H7 (cell line): ENCODE measurements around the gene CEP170B. TPM values are rescaled to one million over a fixed set of nuclear protein-coding genes. Genes with fewer than 3 reads are reported as not detected.

Source experiments
- DNase-seq: peaks from one replicate; pipeline ENCODE4 v3.0.0; 2012
- H3K27me3 ChIP-seq: 2 replicates; pipeline ENCODE4 v1.6.0; 2011; ENCODE audit warnings: mild to moderate bottlenecking, low read length; ENCODE audit not compliant: control insufficient read depth, insufficient read depth
- H3K36me3 ChIP-seq: replicated peaks from 2 replicates; pipeline ENCODE4 v1.5.1; 2011; ENCODE audit warnings: low read length; ENCODE audit not compliant: control insufficient read depth, insufficient read depth
- H3K4me3 ChIP-seq: 2 replicates; pipeline ENCODE4 v1.5.1; 2011; ENCODE audit warnings: low read depth, mild to moderate bottlenecking, control low read depth, low read length, moderate library complexity; ENCODE audit not compliant: insufficient read depth
- total RNA-seq: library from RNA; depleted of rRNA; stranded (reverse); fragments of >200 nt; shearing (Covaris generic); gene quantifications from 2 replicates; pipeline ENCODE4 v1.2.3, GENCODE V29; 2014

Gene CEP170B
- total RNA-seq, 1 experiment from 2014 or later = 20.8 TPM

DNA sequence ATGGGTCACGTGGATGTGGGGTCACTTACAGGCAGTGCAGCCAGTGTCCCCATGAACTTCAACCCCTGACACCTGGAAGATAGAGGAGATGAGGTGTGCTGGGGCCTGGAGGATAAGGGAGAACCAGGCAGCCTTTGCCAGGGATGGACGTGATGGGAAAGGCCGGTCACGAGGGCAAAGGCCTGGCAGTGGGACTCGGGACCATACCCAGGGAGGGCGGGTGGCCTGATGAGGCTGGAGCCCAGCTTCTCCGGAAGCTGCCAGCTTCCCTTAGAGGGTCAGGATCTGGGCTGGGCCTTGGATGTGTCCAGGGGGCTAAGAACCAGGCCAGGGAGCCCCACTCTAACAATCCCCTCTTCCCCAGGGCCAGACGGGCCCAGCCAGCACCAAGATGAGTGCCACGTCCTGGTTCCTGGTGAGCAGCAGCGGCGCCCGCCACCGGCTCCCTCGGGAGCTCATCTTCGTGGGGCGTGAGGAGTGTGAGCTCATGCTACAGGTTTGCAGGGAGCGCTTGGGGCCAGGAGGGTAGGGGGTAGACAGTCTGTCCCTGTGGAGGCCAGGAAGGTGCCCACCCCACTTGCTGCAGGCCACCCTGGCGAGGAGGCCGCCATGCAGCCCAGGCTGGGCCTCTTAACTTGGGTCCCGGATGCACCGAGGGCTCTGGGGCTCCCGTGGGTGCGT, 3.1 kb downstream of the CEP170B start:
- DNase-seq = peak; percentile 28
- Histone ChIP-seq H3K27me3 (peaks cover 11% of the 10 kb centered on the region; the same call in 1 of the 2 replicates), H3K4me3 (no peak overlapping the region), H3K36me3 (no peaks in the 10 kb centered on the region)

DNA sequence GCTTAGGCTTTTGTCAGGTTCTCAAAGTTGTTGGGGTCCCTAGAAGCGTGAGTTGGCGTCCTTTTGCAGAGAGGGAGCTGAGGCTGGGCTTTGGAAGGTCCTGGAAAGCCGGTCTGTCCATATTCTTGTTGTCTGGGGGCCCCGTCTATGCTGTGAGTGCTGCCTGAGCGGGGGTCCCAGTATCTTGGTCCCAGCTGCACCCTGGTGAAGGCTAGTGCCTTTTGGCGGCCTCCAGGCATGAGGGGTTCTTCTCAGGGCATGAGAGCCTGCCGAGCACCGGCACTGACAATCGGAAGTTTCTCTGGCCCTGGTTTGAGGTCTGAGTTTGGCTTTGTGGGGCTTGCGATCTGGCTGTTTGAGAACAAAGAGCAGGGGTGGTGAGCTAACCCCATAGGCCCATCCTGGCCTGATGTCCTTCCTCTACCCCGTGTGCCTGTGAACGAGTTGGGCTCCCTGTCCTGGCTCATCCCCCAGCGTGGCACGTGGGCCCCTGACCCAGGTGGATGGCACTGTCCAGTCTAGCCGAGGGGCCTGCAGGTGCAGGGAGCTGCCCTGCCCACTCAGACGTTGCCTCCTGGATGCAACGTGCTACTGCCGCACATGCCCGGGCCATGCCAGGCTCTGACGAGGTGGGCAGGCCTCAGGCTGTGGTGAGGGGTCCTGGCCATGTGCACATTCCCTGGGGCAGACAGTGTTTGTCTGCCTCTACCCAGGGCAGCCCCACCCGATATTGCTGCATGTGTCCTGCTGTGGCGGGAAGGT, 3.9 kb downstream of the CEP170B start:
- DNase-seq = peak; percentile 28
- Histone ChIP-seq H3K4me3 (no peak overlapping the region), H3K27me3 (peaks cover 6% of the 10 kb centered on the region; the same call in 1 of the 2 replicates), H3K36me3 (no peaks in the 10 kb centered on the region)

DNA sequence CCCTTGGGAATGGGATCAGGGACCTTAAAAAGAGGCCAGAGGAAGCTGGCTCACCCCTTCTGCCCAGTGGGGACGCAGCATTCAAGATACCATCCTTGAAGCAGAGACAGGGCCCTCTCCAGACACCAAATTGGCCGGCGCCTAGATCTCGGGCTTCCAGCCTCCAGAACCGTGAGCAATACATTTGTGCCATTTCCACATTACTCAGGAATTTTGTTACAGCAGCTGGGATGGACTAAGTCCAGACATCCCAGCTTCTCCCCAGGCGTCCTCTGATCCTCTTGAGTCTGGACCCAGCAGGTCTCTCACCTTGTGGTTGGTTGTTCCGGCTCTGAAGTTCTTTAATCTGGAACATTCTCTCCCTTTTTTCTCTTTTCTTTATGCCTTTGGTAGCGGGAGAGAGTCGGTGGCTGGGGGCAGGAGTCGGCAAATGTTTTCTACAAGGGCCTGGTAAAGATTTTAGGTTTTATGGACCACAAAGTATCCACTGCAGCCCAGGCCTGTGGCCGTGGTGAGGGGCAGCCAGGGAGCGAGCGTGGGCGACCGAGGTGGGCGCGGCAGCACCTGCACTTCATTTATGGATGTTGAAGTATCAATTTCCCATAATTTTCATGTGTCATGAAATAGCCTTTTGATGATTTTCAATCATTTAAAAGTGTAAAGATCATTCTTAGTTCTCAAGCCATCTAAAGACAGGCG, 4.8 kb downstream of the CEP170B start:
- H3K4me3 ChIP-seq = no peak overlapping the region
- no peaks in the 10 kb centered on the region for H3K36me3 ChIP-seq
- peak; percentile 38 for DNase-seq
- no peaks in the 10 kb centered on the region for H3K27me3 ChIP-seq

DNA sequence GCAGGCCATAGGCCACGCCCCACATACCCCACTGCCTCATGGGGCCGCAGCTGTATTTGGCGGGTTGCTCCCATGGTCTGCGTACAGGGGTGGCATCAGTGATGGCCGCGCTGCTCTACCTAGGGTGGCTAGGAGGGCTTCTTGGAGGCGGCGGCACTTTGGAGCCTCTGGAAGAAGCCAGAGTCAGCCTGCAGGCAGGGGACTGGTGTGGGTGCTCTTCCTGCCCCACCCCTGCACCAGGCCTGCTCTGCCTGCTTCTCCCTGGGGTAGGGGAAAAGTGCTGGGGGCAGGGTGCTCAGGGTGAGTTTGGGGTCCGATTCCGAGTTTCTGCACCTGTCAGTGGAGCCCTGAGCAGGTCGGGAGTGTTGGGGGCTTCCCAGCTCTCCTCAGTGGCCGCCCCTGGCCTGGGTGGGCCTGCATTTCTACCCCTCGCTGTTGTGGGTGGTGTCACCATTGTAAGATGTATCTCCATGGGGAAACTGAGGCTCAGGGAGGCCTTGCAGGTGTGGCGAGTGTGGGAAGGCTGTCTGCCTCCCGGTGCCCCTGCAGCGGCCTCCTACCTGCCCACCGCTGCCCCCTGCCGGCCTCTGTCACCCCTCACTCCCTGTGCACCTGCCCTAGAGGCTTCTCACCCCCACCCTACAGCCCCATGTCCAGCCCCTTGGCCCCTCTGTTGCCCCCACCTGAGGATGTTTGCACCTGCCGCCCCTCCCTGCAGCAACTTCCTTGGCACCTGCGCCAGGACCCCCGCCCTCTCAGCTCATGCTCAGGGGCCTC, 5.5 kb downstream of the CEP170B start:
- no peak overlapping the region for H3K4me3 ChIP-seq
- H3K36me3 ChIP-seq = no peaks in the 10 kb centered on the region
- H3K27me3 ChIP-seq = no peaks in the 10 kb centered on the region
- peak; percentile 92 for DNase-seq

DNA sequence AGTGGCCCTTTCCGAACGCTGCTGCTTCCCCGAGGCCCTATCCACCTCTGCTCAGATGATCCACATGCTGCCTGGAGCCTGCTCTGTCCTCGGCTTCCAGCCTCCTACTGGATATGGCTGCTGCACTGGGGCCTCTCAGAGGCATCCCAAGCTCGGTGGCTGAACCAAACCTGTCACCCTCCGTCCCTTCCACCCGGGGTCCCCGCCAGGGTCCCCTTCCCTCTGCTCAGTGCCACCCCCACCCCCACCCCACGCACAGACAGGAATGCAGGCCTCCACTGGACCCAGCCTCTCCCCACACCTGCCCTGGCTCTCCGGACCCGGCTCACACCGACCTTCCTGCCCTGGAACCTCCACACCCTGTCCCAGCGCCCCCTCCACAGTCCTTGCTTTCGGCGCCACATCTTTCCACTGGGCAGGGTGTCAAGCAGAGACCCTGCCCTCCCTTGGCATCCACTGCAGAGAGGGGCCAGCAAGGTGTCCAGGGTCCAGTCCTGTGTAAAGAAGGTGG, 6.1 kb downstream of the CEP170B start:
- Histone ChIP-seq H3K27me3 (no peaks in the 10 kb centered on the region), H3K4me3 (no peak overlapping the region), H3K36me3 (no peaks in the 10 kb centered on the region)
- DNase-seq = no peak

DNA sequence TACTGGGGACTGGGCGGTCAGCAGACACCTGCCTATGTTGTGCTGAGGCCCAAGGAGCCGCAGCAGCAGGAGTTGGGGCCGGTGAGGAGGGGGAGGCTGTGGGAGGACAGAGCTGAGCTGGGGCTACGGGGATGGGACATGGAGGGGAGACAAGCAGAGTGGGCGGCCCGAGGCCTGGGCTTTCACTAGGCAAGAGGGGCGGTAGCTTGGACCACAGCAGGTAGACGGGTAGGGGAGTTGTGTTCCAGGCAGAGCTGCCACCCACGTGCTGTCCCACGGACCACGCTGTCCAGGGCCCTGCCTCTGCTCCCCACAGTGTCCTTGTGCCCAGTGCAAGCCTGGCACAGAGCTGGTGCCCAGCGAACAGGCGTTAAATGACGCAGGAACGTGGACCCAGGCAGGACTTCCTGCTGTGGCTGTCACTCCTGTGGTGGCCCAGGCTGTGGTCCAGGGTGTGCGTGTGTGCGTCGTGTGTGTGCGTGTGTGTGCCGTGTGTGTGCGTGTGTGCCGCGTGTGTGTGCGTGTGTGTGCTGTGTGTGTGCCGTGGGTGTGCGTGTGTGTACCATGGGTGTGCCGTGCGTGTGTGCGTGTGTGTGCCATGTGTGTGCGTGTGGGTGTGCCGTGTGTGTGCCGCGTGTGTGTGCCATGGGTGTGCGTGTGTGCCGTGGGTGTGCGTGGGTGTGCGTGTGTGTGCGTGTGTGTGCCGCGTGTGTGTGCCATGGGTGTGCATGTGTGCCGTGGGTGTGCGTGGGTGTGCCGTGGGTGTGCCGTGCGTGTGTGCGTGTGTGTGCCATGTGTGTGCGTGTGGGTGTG, 6.8 kb downstream of the CEP170B start:
- H3K36me3 ChIP-seq = no peaks in the 10 kb centered on the region
- peak; percentile 51 for DNase-seq
- H3K27me3 ChIP-seq = no peaks in the 10 kb centered on the region
- no peak overlapping the region for H3K4me3 ChIP-seq

DNA sequence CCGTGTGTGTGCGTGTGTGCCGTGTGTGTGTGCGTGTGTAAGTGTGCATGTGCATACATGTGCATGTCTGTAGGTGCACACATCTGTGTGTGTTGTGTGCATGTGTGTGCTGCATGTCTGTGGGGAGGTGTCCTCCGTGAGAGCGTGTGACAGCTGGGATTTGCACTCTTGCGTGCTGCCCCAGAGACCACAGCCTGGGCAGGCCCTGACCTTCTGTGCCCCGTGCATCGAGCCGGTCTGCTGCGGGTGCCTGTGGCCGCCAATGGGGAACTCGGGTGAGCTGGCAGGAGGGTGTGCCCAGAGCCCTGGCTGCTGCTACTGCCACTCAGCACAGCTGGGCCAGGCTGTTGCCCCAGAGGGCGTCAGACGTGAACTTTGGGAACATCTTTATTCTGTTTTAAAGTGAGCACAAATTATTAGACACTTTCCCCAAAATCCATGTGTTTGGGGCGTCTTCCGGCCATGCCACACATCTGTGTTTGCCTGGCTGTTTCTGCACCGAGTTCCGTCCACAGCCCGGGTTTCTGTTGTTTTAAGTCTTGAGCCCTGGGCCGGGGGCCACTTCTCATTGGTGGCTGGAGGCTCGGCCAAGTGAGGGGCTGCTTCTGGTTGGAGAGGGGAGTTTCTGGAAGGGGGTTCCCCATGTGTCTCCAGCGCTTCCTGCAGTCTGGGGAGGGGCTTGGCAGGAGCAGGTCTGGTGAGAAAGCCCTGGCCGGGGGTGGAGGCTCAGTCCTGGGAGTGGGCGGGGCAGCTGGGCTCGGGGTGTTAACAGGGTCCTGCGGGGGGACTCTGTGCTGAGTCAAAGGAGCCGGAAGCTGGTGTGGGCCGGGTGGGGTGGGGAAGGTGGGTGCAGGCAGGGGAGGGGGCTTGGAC, 7.6 kb downstream of the CEP170B start:
- peak; percentile 92 for DNase-seq
- no peak overlapping the region for H3K4me3 ChIP-seq
- no peaks in the 10 kb centered on the region for H3K36me3 ChIP-seq
- no peaks in the 10 kb centered on the region for H3K27me3 ChIP-seq

DNA sequence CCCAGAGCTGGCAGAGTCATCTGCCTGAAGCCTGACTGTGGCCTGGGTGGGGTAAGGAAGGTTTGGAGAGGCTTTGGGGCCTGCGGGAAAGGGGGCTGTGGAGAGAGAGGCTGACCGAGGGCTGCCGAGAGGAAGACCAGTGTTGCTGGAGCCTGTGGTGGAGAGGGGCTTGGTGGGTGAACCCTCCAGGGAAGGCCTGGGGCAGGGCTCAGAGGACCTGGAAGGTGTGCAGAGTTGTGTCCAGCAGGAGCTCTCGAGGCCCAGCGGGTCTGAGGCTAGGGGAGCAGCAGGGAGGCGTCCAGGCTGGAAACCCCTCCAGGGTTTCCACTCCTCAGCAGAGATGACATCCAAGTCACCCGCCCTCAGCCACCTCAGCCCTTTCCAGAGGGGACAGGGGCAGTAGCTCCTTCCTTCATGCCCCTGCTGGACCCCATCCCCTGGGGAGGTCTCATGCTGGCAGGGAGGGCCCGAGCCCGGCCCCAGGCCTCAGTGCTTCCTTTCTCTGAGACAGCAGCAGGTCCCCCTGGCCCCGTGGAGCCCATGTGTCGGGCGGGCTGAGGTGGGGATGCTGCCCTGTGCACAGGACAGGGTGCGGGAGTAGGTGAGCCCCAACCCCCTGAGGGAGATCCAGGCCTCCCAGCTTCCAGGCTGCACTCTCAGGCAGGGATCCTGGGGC, 8.4 kb downstream of the CEP170B start:
- H3K27me3 ChIP-seq = no peaks in the 10 kb centered on the region
- no peak overlapping the region for H3K4me3 ChIP-seq
- DNase-seq = no peak
- H3K36me3 ChIP-seq = no peaks in the 10 kb centered on the region

DNA sequence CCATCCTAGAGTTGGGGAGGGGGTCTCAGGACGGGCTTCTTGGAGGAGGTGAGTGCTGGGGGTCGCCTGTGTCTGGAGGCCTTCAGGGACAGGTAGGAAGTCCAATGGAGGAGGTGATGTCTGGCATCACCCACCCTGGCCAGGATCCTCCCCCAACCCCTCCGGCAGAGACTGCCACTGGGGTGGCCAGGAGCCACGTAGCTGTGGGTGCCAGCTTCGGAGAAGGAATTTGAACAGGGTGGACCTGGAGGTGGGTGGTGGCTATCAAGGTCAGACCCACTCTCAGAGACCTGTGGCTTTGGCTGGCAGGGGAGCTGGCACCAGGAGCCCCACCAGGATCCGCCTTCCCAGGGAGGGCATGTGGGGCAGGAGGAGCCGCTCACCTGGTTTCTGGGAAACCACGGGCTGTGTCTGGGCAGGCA, 9.1 kb downstream of the CEP170B start:
- Histone ChIP-seq H3K36me3 (no peaks in the 10 kb centered on the region), H3K27me3 (no peaks in the 10 kb centered on the region), H3K4me3 (no peak overlapping the region)
- no peak for DNase-seq

DNA sequence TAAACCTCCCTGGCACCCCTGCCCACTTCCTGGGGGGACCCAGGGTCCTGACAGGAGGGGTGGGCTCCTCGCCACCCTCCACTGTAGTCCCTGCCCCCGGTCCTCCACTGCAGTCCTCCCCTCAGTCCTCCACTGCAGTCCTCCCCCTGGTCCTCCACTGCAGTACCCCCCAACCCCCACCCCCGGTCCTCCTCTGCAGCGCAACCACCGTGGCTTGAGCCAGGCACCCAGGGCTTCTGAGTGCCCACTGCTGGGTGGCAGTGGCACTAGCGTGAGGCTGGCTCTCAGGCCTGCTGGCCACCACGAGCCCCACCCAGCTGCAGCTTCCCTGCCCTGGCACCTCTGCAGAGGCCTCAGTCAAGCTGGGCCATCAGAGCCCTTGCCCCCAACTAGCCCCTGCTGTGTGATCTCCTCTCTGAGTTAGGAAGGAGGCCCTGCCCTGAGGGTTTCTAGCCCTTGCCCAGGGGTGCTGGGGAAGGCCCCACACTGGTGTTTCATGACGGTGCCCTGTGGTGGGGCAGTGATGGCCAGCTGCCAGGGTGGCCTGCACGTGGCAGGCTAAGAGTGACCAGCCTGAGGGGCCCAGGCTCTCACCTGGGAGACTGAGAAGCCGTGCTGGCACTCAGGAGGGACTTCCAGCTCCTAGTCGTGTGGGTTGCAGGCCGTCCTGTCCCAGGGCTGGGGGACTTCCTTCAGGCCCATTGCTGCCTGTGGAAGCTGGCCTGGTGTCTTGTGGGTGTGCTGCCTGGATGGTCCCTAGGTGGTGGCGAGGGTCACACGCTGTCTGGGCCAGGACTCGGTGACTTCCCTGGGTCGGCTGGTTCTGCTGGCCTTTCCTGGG, 9.7 kb downstream of the CEP170B start:
- H3K27me3 ChIP-seq = no peaks in the 10 kb centered on the region
- DNase-seq = no peak
- H3K4me3 ChIP-seq = no peak overlapping the region
- no peaks in the 10 kb centered on the region for H3K36me3 ChIP-seq

DNA sequence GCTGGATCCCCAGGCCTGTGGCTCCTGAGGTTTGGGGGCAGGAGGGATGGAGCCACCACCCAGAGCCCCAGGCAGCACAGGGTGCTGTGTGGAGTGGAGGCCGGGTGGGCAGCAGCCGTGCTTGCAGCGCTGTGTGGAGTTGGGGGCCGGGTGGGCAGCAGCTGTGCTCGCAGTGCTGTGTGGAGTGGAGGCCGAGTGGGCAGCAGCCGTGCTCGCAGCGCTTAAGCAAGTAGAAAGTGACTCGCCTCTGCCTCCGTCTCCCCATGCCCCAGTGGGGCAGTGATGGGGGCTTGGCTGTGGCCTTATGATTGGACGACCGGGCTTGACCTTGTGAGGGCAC, 10.3 kb downstream of the CEP170B start:
- Histone ChIP-seq H3K36me3 (peaks cover 2% of the 10 kb centered on the region), H3K27me3 (no peaks in the 10 kb centered on the region), H3K4me3 (no peak overlapping the region)
- DNase-seq = no peak

DNA sequence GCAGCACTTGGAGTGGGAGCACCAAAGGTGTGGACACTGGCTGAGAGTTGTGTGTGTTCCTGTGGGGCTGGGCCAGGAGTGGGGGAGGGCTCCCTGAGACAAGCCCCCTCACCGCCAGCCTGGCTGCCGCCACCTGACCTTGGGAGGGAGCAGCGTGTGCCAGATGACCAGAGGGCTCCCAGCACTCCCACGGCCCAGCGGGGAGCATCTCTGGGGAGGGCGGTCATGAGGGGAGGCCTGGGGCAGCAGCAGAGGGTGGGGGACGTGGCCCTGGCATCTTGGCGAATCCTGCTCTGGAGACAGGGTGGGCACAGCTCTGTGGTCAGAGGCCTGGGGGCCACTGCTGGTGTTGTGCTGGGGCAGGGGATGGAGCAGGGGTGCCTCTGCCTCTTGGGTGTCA, 10.7 kb downstream of the CEP170B start:
- peak; percentile 68 for DNase-seq

More for the DNA sequence above, 10.7 kb downstream of the CEP170B start:
- peaks cover 5% of the 10 kb centered on the region for H3K36me3 ChIP-seq
- H3K4me3 ChIP-seq = no peak overlapping the region
- H3K27me3 ChIP-seq = no peaks in the 10 kb centered on the region
